Neural cell (in vitro differentiated cells): ENCODE results near the gene RNF169.

Source experiments
- EP300 ChIP-seq: fragments of 450-650 bp; conservative IDR thresholded peaks from 2 replicates; pipeline ENCODE4 v1.6.1; 2014; ENCODE audit warnings: antibody characterized with exemption, mild to moderate bottlenecking, moderate library complexity; ENCODE audit not compliant: poor library complexity, severe bottlenecking
- EZH2 ChIP-seq: fragments of 200-600, 300-800 bp; shearing (Covaris generic), sonication (generic); IDR thresholded peaks from 2 replicates; pipeline ENCODE4 v1.6.1; 2014; ENCODE audit warnings: antibody characterized with exemption, low read length, borderline replicate concordance, mild to moderate bottlenecking; ENCODE audit not compliant: insufficient read depth, poor library complexity, severe bottlenecking
- MXI1 ChIP-seq: fragments of 450-650 bp; conservative IDR thresholded peaks from 2 replicates; pipeline ENCODE4 v1.6.1; 2014; ENCODE audit warnings: antibody characterized with exemption, mild to moderate bottlenecking; ENCODE audit not compliant: poor library complexity, severe bottlenecking
- POLR2AphosphoS5 ChIP-seq: IDR thresholded peaks from 2 replicates; pipeline ENCODE4 v1.6.1; 2012
- RAD21 ChIP-seq: fragments of 450-650 bp; conservative IDR thresholded peaks from 2 replicates; pipeline ENCODE4 v1.6.1; 2014; ENCODE audit warnings: antibody characterized with exemption, mild to moderate bottlenecking, moderate library complexity
- SMC3 ChIP-seq: fragments of 450-650 bp; conservative IDR thresholded peaks from 2 replicates; pipeline ENCODE4 v1.6.1; 2014; ENCODE audit warnings: antibody characterized with exemption, mild to moderate bottlenecking, moderate library complexity; ENCODE audit not compliant: poor library complexity
- TAF1 ChIP-seq: IDR thresholded peaks from 2 replicates; pipeline ENCODE4 v1.6.1; 2012; ENCODE audit warnings: low read depth
- TF ChIP-seq, protein P1 (sequence below): fragments of 450-650 bp; IDR thresholded peaks from 2 replicates; pipeline ENCODE4 v1.5.1; 2014; ENCODE audit warnings: antibody characterized with exemption, mild to moderate bottlenecking, moderate library complexity; ENCODE audit not compliant: poor library complexity, severe bottlenecking
- TF ChIP-seq, protein P2 (sequence below): IDR thresholded peaks from 2 replicates; pipeline ENCODE4 v1.6.1; 2012; ENCODE audit warnings: borderline replicate concordance

DNA sequence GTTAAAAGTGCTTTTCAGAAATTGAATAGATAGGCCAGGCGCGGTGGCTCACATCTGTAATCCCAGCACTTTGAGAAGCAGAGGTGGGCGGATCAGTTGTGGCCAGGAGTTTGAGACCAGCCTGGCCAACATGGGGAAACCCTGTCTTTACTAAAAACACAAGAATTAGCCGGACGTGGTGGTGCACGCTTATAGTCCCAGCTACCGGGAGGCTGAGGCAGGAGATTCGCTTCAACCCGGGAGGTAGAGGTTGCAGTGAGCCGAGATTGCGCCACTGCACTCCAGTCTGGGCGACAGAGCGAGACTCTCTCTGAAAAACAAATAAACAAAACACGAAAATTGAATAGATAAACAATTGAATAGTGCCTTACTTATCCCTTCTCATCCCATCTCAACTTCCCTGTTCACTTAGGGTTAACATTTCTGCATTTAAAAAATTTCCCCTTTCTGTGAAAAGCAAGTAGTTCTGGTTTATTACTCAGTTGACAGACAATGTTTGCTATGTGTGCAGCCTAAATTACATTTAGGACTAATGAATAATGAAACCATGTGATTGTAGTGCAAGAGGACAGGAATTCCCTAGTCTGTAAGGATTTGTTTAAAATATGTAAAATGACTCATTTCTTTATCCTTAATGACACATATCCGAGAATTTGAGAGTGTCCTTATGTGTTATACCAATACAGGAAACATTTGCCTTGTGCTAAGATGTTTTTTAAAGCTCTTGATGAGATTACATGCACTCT is 6.0 kb downstream of the RNF169 start:
- TF ChIP-seq, protein P1, sequence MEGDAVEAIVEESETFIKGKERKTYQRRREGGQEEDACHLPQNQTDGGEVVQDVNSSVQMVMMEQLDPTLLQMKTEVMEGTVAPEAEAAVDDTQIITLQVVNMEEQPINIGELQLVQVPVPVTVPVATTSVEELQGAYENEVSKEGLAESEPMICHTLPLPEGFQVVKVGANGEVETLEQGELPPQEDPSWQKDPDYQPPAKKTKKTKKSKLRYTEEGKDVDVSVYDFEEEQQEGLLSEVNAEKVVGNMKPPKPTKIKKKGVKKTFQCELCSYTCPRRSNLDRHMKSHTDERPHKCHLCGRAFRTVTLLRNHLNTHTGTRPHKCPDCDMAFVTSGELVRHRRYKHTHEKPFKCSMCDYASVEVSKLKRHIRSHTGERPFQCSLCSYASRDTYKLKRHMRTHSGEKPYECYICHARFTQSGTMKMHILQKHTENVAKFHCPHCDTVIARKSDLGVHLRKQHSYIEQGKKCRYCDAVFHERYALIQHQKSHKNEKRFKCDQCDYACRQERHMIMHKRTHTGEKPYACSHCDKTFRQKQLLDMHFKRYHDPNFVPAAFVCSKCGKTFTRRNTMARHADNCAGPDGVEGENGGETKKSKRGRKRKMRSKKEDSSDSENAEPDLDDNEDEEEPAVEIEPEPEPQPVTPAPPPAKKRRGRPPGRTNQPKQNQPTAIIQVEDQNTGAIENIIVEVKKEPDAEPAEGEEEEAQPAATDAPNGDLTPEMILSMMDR = no peak
- TF ChIP-seq EZH2 (no peak), TAF1 (no peak), POLR2AphosphoS5 (no peak), EP300 (no peak), SMC3 (no peak), RAD21 (no peak), MXI1 (no peak)
- TF ChIP-seq, protein P2, sequence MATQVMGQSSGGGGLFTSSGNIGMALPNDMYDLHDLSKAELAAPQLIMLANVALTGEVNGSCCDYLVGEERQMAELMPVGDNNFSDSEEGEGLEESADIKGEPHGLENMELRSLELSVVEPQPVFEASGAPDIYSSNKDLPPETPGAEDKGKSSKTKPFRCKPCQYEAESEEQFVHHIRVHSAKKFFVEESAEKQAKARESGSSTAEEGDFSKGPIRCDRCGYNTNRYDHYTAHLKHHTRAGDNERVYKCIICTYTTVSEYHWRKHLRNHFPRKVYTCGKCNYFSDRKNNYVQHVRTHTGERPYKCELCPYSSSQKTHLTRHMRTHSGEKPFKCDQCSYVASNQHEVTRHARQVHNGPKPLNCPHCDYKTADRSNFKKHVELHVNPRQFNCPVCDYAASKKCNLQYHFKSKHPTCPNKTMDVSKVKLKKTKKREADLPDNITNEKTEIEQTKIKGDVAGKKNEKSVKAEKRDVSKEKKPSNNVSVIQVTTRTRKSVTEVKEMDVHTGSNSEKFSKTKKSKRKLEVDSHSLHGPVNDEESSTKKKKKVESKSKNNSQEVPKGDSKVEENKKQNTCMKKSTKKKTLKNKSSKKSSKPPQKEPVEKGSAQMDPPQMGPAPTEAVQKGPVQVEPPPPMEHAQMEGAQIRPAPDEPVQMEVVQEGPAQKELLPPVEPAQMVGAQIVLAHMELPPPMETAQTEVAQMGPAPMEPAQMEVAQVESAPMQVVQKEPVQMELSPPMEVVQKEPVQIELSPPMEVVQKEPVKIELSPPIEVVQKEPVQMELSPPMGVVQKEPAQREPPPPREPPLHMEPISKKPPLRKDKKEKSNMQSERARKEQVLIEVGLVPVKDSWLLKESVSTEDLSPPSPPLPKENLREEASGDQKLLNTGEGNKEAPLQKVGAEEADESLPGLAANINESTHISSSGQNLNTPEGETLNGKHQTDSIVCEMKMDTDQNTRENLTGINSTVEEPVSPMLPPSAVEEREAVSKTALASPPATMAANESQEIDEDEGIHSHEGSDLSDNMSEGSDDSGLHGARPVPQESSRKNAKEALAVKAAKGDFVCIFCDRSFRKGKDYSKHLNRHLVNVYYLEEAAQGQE = no peak
